ENCODE measurements around the gene METTL2B. TPM values are rescaled to one million over a fixed set of nuclear protein-coding genes. Genes with fewer than 3 reads are reported as not detected.
"Not testable (repeated sequence)": the region's sequence is repeated elsewhere in the genome, so short reads cannot be mapped to it uniquely, and the experiment has no call there.

The METTL2B gene
- total RNA-seq: 10 to 100 TPM; 17.8 to 24.5 (median 21.2) TPM

- peak in 3 of 4 donors; percentile 37 to 80 (median 51) for TF ChIP-seq POLR2A (IDR thresholded peaks at IDR 0.05)
- peak in 1 of 4 donors; percentile 37 for TF ChIP-seq EP300 (IDR thresholded peaks at IDR 0.05)
- TF ChIP-seq, protein P1, sequence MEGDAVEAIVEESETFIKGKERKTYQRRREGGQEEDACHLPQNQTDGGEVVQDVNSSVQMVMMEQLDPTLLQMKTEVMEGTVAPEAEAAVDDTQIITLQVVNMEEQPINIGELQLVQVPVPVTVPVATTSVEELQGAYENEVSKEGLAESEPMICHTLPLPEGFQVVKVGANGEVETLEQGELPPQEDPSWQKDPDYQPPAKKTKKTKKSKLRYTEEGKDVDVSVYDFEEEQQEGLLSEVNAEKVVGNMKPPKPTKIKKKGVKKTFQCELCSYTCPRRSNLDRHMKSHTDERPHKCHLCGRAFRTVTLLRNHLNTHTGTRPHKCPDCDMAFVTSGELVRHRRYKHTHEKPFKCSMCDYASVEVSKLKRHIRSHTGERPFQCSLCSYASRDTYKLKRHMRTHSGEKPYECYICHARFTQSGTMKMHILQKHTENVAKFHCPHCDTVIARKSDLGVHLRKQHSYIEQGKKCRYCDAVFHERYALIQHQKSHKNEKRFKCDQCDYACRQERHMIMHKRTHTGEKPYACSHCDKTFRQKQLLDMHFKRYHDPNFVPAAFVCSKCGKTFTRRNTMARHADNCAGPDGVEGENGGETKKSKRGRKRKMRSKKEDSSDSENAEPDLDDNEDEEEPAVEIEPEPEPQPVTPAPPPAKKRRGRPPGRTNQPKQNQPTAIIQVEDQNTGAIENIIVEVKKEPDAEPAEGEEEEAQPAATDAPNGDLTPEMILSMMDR (IDR thresholded peaks at IDR 0.05): peak; percentile 25 to 81 (median 48)
- TF ChIP-seq POLR2AphosphoS5 (IDR thresholded peaks at IDR 0.05): peak; percentile 66 to 93
- peak; percentile 89 to 95 for DNase-seq
- not testable (repeated sequence) for H3K9me3 ChIP-seq, H3K27me3 ChIP-seq
- peak; percentile 96 to 99 for ATAC-seq (ENCODE audit: low FRiP score in 2 of 2)
- Histone ChIP-seq H3K36me3 (peaks cover 0 to 22% (median 7%) of the 10 kb centered on the region in 4 donors), H3K4me3 (peak within 1 kb of the TSS; percentile 52 to 89 (median 82)), H3K4me1 (peaks cover 9 to 13% (median 10%) of the 10 kb centered on the region in 4 donors), H3K27ac (peak within 1 kb of the TSS; percentile 79 to 87 (median 84))
- WGBS, 2 donors: 0 to 1% methylated on average over 22 to 48 of the region's 62 CpGs
Measured at GRCh38 chr7:128476402-128477335, at the start of gene METTL2B. Gene METTL2B, plus strand, starts transcription at chr7:128476748. Its CDS starts 18 bp downstream, at chr7:128476766.

- Histone ChIP-seq H3K4me3 (no peak overlapping the region), H3K9me3 (no peaks in the 10 kb centered on the region), H3K27ac (no peak overlapping the region), H3K4me1 (peaks cover 0 to 8% (median 3%) of the 10 kb centered on the region in 4 donors), H3K27me3 (no peaks in the 10 kb centered on the region), H3K36me3 (no peaks in the 10 kb centered on the region)
- DNase-seq (peak in 1 of 2 donors; percentile 24), ATAC-seq (ENCODE audit: low FRiP score in 2 of 2) (peak; percentile 76 to 86)
- WGBS, 2 donors: 13 to 14% methylated on average over 7 of the region's 7 CpGs
- TF ChIP-seq POLR2A (IDR thresholded peaks at IDR 0.05) (no peak), POLR2AphosphoS5 (IDR thresholded peaks at IDR 0.05) (no peak), EP300 (IDR thresholded peaks at IDR 0.05) (no peak)
- TF ChIP-seq, protein P1 (IDR thresholded peaks at IDR 0.05): peak; percentile 75 to 90 (median 84)
Measured at GRCh38 chr7:128427289-128427891, 49.2 kb upstream of the METTL2B start.

DNA sequence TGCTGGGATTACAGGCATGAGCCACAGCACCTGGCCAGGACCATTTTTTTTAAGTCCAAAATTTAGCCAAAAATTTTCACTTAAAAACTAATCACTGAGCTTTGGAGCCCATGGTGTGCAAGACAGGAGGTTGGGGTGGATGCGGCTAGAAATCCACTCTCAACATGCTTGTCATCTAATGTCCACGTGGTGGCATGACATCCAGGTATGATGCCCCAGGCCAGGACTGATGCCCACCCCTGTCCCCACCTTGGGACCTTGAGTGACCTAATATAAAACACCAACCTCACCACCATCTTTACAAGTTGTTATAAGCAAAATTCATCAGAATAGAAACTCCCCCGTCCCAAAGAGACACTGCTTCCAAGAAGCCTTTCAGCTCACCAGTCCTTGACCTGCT lies 46.3 kb upstream of the METTL2B start:
- DNase-seq: no peak
- no peak overlapping the region for H3K27ac ChIP-seq
- no peaks in the 10 kb centered on the region for H3K27me3 ChIP-seq
- no peaks in the 10 kb centered on the region for H3K36me3 ChIP-seq
- TF ChIP-seq, protein P1 (IDR thresholded peaks at IDR 0.05): no peak
- TF ChIP-seq EP300 (IDR thresholded peaks at IDR 0.05): no peak
- TF ChIP-seq POLR2AphosphoS5 (IDR thresholded peaks at IDR 0.05): no peak
- H3K4me3 ChIP-seq: no peak overlapping the region
- no peaks in the 10 kb centered on the region for H3K9me3 ChIP-seq
- no peak for ATAC-seq (ENCODE audit: low FRiP score in 2 of 2)
- WGBS, 2 donors: 67 to 74% methylated on average over 3 of the region's 3 CpGs
- no peaks in the 10 kb centered on the region for H3K4me1 ChIP-seq

GRCh38 chr7:128431221-128431620 lies 45.3 kb upstream of the METTL2B start:
- Histone ChIP-seq H3K4me1 (no peaks in the 10 kb centered on the region), H3K27me3 (no peaks in the 10 kb centered on the region), H3K36me3 (no peaks in the 10 kb centered on the region), H3K9me3 (no peaks in the 10 kb centered on the region), H3K4me3 (no peak overlapping the region), H3K27ac (no peak overlapping the region)
- DNase-seq (peak in 1 of 2 donors; percentile 26), ATAC-seq (ENCODE audit: low FRiP score in 2 of 2) (peak in 1 of 2 donors; percentile 54)
- 68 to 73% methylated on average over 6 of the region's 6 CpGs for WGBS, 2 donors
- TF ChIP-seq EP300 (IDR thresholded peaks at IDR 0.05) (no peak), POLR2A (IDR thresholded peaks at IDR 0.05) (no peak), POLR2AphosphoS5 (IDR thresholded peaks at IDR 0.05) (no peak)
- TF ChIP-seq, protein P1 (IDR thresholded peaks at IDR 0.05): no peak
